Osteocyte (in vitro differentiated cells): ENCODE data around the gene FIBP. TPM values are rescaled to one million over a fixed set of nuclear protein-coding genes. Genes with fewer than 3 reads are reported as not detected.

ENCODE experiments used
- DNase-seq: peaks from one replicate; pipeline ENCODE4 v3.0.0; 2021; ENCODE audit warnings: mixed read lengths; ENCODE audit not compliant: unreplicated experiment; ENCODE audit errors: extremely low spot score
- H3K27ac Mint-ChIP-seq: one replicate; pipeline ENCODE4 v1.8.0; 2021; ENCODE audit warnings: mild to moderate bottlenecking, mixed read lengths; ENCODE audit not compliant: unreplicated experiment
- H3K27me3 Mint-ChIP-seq: one replicate; pipeline ENCODE4 v1.8.0; 2021; ENCODE audit warnings: mixed read lengths; ENCODE audit not compliant: unreplicated experiment
- H3K36me3 Mint-ChIP-seq: one replicate; pipeline ENCODE4 v1.8.0; 2021; ENCODE audit warnings: mixed read lengths; ENCODE audit not compliant: unreplicated experiment
- H3K4me1 Mint-ChIP-seq: one replicate; pipeline ENCODE4 v1.8.0; 2021; ENCODE audit warnings: mixed read lengths; ENCODE audit not compliant: unreplicated experiment
- H3K4me3 Mint-ChIP-seq: one replicate; pipeline ENCODE4 v1.8.0; 2021; ENCODE audit warnings: mild to moderate bottlenecking, moderate library complexity, mixed read lengths; ENCODE audit not compliant: unreplicated experiment
- H3K9me3 Mint-ChIP-seq: one replicate; pipeline ENCODE4 v1.8.0; 2021; ENCODE audit warnings: mixed read lengths; ENCODE audit not compliant: unreplicated experiment
- CTCF ChIP-seq: fragments of 200-600 bp; sonication (generic); IDR thresholded peaks from 2 replicates; pipeline ENCODE4 v1.5.0; 2021; ENCODE audit warnings: antibody characterized with exemption, mild to moderate bottlenecking, moderate library complexity
- total RNA-seq: library from RNA; stranded (reverse); gene quantifications from 2 replicates; pipeline ENCODE4 v1.2.1, GENCODE V29; 2021

The FIBP gene
- total RNA-seq, 1 donor from 2014 or later = 92.4 TPM

- Mint-ChIP-seq H3K4me1 (peaks cover 62% of the 10 kb centered on the region), H3K9me3 (no peaks in the 10 kb centered on the region), H3K27ac (peak overlapping the region; percentile 98), H3K4me3 (peak overlapping the region; percentile 82), H3K36me3 (peaks cover 6% of the 10 kb centered on the region), H3K27me3 (no peaks in the 10 kb centered on the region)
- no peak for TF ChIP-seq CTCF
- no peak for DNase-seq
These were observed 27.0 kb upstream of the FIBP start for GRCh38 chr11:65915101-65915820.

DNA sequence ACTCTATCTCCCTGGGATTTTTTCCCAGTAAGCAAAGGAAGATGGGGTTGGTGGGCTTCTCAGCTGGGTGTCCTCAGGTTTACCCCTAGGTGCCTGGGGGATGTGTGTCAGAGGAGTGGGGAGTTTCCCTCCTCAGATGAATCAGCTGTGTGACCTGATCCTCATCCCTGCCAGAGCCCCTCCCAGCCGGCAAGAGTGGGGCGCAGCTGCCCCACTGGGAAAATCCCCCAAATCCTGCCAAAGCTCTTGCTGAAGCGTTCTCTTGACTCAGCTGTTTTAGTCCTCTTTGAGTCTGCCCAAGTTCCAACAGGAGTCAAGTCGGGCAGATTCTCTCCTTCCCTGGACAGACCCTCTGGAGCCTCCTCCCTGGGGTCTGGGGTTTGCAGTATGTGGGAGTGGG is 24.6 kb upstream of the FIBP start:
- peaks cover 67% of the 10 kb centered on the region for H3K4me1 Mint-ChIP-seq
- H3K27ac Mint-ChIP-seq = peak overlapping the region; percentile 91
- DNase-seq = no peak
- H3K36me3 Mint-ChIP-seq = peaks cover 6% of the 10 kb centered on the region
- H3K4me3 Mint-ChIP-seq = no peak overlapping the region
- H3K9me3 Mint-ChIP-seq = no peaks in the 10 kb centered on the region
- H3K27me3 Mint-ChIP-seq = no peaks in the 10 kb centered on the region
- TF ChIP-seq CTCF = no peak

DNA sequence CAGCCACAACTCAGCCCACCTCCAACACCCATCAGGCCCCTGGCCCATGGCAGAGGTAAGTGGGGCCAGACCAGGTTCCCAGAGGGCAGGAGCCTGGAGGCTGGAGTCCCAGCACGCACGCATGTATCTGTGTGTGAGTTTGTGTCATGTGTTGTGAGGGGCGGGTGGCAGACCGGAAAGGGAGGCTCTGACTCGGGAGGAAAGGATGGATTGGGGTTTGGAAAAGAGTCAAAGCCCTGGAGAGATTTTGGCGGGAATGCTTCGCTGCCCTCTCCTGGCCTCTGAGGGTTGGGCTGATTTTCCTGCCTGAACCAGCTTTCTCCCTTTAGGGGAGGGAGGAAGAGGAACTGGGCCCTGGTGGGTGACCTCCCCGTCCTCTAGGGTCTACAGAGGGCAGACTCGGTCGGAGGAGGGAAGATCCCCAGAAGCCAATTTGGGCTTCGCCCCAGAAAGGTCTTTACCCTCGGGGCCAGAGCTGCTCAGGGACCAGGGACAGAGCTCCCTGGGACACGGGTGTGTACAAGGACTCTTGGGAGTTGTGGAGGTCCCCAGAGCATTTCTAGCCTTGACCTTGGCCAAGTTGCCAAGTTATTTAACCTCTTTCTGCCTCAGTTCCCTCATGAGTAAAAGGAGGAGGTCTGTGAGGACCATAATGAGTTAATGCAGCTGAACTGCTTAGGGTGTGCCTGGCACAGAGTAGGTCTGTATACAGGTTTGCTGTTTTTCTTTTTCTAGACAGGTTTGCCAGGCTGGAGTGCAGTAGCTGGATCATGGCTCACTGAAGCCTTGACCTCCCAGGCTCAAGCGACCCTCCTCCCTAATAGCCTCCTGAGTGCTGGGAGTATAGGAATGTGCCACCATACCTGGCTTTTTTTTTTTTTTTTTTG is 23.7 kb upstream of the FIBP start:
- no peak for DNase-seq
- Mint-ChIP-seq H3K9me3 (no peaks in the 10 kb centered on the region), H3K27ac (peak overlapping the region; percentile 91), H3K36me3 (peaks cover 3% of the 10 kb centered on the region), H3K27me3 (no peaks in the 10 kb centered on the region), H3K4me3 (no peak overlapping the region), H3K4me1 (peaks cover 65% of the 10 kb centered on the region)
- peak; percentile 37 for TF ChIP-seq CTCF

GRCh38 chr11:65907878-65908277 is 19.6 kb upstream of the FIBP start:
- Mint-ChIP-seq H3K4me3 (no peak overlapping the region), H3K27me3 (no peaks in the 10 kb centered on the region), H3K4me1 (peaks cover 54% of the 10 kb centered on the region)

More at GRCh38 chr11:65907878-65908277, 19.6 kb upstream of the FIBP start:
- no peaks in the 10 kb centered on the region for H3K36me3 Mint-ChIP-seq
- H3K27ac Mint-ChIP-seq = no peak overlapping the region
- no peaks in the 10 kb centered on the region for H3K9me3 Mint-ChIP-seq
- TF ChIP-seq CTCF = no peak
- no peak for DNase-seq
